ENCODE results near the gene DNAJB7.

DNA sequence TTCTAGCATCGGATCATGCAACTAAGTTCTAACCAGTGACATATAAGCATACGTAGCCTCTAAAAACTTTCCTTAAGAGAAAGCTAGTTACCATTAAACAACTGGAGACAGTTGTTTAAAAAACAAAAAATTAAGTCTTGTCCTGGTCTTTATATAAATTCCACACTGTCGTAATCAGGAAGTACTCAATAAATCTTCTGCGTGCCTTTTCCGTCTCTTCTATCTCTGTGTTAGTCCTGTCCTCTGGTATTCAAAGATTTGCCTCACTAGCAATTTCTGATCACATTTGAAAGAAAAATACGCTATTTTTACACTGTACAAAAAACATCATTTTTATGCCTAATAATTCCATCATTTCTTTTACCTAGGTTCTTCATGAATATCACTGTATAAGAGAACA, 32.8 kb downstream of the DNAJB7 start:
- TF ChIP-seq, protein P1, sequence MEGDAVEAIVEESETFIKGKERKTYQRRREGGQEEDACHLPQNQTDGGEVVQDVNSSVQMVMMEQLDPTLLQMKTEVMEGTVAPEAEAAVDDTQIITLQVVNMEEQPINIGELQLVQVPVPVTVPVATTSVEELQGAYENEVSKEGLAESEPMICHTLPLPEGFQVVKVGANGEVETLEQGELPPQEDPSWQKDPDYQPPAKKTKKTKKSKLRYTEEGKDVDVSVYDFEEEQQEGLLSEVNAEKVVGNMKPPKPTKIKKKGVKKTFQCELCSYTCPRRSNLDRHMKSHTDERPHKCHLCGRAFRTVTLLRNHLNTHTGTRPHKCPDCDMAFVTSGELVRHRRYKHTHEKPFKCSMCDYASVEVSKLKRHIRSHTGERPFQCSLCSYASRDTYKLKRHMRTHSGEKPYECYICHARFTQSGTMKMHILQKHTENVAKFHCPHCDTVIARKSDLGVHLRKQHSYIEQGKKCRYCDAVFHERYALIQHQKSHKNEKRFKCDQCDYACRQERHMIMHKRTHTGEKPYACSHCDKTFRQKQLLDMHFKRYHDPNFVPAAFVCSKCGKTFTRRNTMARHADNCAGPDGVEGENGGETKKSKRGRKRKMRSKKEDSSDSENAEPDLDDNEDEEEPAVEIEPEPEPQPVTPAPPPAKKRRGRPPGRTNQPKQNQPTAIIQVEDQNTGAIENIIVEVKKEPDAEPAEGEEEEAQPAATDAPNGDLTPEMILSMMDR (IDR thresholded peaks at IDR 0.05) = no peak
- TF ChIP-seq POLR2A (IDR thresholded peaks at IDR 0.05) = no peak

Measured in thyroid gland (tissue), 4 donors.